GM18499 (cell line): ENCODE data around the gene TCN2.
"Not testable (repeated sequence)": the region's sequence is repeated elsewhere in the genome, so short reads cannot be mapped to it uniquely, and the experiment has no call there.

Source experiments
- ATAC-seq: cut with Tn5 transposase; IDR thresholded peaks from one replicate; pipeline ENCODE4 v1.9.1; 2021; ENCODE audit warnings: moderate number of reproducible peaks; ENCODE audit not compliant: insufficient read depth, unreplicated experiment

TCN2 gene

GRCh38 chr22:30606455-30607299 is at the start of gene TCN2:
TCN2 (plus strand) TSS chr22:30607174; CDS start chr22:30607332, 158 bp downstream.
- ATAC-seq = no peak

GRCh38 chr22:30557243-30557642 is 49.7 kb upstream of the TCN2 start:
- no peak for ATAC-seq

GRCh38 chr22:30559889-30560288 is 47.1 kb upstream of the TCN2 start:
- no peak for ATAC-seq

DNA sequence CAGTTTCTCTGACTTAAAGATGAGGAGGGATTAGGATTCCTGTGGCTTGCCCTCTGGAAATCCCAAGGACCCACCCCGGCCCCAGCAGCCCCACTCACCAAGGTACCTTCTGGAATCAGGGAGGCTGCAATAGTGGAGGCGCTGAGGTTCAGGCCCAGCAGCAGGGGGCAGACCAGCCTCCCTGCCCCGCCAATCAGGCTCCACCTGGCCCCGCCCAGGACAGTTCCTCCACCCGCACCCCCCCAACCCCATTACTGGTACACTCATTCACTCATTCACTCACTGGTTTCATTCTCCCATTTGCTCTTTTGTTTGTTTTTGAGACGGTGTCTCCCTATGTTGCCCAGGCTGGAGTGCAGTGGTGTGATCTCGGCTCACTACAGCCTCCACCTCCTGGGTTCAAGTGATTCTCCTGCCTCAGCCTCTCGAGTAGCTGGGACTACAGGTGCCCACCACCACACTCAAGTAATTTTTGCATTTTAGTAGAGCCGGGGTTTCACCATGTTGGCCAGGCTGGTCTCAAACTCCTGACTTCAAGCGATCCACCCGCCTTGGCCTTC is 46.3 kb upstream of the TCN2 start:
- not testable (repeated sequence) for ATAC-seq

DNA sequence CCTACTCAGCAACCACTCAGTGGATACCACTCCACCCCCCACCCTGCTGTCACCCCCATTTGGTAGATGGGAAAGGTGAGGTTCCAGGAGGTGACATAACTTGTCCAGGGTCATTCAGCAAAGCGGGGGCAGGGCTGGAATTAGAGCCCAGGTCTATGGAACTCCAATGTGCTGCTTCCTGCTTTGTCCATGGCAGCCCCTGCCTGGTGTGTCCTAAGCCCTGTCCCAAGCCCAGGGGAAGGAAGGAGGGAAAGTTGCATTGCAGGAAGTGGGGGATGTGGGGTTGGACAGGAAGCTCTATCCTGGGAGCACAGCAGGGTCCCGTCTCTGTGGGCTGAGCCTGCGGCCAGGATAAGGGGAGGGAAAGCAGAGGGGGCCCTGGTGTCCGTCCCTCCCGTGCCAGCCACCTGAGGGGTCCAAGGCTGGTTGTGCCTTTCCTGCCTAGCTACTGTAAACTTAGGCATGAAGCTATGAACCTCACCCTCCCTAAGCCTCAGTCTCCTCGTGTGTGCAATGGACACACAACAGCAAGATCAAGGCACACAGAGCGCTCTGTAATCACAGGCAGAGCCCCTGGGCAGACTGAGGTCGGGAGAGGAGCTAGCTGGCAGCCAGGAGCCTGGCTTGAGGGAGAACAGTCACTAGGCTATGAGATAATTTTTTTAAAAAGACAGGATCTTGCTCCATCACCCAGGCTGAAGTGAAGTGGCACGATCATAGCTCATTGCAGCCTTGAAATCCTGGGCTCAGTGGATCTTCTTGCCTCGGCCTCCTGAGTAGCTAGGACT is 45.4 kb upstream of the TCN2 start:
- no peak for ATAC-seq

DNA sequence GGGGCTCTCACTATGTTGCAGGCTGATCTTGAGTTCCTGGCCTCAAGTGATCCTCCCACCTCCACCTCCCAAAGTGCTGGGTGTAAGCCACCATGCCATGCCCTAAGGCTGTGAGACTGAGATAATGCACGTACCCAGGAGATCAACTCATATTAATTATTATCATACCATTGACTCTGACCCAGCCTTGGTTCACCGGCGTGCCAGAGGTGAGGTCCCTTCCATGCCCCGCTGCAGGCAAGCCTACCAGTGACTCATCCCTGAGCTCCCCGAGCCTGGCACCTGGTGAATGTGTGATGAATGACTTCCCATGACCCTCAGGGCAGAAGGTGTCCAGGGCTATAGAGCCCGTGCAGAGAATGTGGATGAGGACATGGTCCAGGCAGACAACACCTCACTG is 44.6 kb upstream of the TCN2 start:
- no peak for ATAC-seq

DNA sequence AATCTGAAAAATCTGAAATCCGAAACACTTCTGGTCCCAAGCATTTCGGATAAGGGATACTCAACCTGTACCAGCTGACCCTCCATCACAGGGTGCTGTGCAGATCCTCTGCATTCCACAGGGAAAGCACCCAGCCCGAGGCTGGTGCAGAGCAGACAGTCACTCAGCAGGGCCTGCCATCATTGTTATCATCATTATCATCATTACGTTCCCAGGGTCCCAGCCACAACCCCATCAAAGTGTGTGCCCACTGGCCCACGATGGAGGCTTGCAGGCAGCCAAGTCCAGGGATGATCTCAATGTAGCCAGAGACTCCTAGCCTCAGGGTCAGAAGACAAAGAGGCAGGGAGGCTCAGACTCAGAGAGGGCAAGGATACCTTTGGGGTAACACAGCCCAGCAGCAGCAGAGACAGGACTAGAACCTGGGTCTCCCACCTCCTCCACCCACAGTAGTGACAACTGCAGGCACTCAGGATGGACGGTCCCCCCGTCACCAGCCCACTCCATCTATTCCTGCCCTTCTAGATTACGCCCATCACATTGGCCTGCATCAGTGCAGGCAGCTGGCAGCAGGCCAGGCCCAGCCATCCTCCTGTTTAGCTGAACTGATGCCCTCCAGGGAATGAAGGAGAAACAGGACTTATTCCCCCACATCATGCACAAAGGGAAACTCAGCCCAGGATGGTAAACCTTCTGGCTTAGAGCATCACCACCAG is 42.8 kb upstream of the TCN2 start:
- ATAC-seq = no peak

DNA sequence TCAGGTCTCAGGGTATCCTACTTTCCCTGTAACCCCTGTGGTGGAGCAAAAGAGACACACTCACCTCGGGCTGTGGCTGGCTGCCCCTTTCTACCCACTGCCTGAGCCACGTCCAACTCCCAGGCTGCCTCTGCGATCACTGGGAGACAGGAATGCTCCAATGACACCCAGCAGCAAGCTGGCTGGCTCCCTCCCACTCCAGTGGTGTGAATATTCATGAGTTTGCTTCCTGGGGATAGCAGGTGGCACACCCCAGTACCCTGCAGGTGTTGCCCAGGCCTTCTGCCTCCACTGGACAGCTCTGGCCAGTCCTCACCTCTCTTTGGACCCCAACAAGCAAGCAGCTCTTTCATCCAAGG is 42.2 kb upstream of the TCN2 start:
- ATAC-seq = no peak

GRCh38 chr22:30565341-30565740 is 41.6 kb upstream of the TCN2 start:
- no peak for ATAC-seq

GRCh38 chr22:30566125-30566524 is 40.8 kb upstream of the TCN2 start:
- ATAC-seq = no peak

DNA sequence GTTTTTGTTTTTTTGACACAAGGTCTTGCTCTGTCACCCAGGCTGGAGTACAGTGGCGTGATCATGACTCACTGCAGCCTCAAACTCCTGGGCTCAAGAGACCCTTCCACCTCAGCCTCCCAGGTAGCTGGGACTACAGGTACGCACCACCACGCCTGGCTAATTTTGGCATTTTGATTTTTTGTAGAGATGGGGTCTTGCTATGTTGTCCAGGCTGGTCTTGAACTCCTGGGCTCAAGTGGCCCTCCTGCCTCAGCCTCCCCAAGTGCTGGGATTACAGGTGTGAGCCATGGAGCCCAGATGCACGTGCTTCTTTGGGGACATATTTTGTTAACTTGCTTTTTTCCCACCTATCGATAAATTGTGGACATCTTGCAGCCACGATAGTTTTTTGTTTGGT is 39.7 kb upstream of the TCN2 start:
- ATAC-seq = not testable (repeated sequence)

- no peak for ATAC-seq
These were observed 38.7 kb upstream of the TCN2 start for GRCh38 chr22:30568137-30568805.

DNA sequence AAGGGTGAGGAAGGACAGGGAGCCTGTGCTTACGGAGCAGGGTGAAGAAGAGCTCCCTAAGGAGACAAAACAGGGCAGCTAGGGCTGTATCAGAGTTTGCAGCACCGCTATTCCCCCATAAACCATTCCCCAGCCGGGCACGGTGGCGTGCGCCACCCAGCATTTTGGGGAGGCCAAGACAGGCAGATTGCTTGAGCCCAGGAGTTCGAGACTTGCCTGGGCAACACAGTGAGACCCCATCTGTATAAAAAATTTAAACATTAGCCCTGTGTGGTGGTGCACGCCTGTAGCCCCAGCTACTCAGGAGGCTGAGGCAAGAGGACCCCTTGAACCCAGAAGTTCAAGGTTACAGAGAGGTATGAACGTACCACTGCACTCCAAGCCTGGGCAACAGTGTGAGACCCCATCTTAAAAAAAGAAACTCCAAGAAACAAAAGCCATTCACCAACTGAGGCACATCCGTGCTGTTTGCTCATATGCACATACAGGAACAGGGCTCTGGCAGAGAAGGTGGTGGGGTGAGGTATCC is 37.2 kb upstream of the TCN2 start:
- no peak for ATAC-seq

- no peak for ATAC-seq
These were observed 34.8 kb upstream of the TCN2 start for GRCh38 chr22:30572210-30572609.

- ATAC-seq = no peak
These were observed 34.0 kb upstream of the TCN2 start for GRCh38 chr22:30572840-30573593.

DNA sequence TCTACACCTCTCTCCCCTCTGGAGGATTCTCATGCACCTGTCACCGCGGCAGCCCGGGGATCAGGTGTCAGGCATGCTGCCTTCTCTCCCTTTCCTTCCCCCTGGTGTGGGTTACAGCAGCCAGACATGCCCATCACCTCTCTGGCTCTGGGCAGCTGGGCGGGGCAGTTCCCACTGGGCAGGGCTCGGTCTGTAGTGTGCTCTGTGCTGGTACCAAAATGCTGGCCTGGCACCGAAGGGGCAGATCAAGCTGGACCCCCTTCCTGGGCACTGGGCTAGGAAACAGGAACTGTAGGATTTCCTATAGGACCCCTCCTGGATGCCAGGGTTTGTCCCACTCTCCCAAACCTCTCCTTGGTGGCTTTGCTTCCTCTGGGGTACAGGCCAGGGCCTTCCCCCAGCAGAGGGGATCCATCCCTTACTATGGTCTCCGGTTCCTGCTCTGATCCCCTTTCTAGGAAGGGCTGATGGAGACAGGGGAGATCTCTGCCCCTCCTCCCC is 33.3 kb upstream of the TCN2 start:
- no peak for ATAC-seq

DNA sequence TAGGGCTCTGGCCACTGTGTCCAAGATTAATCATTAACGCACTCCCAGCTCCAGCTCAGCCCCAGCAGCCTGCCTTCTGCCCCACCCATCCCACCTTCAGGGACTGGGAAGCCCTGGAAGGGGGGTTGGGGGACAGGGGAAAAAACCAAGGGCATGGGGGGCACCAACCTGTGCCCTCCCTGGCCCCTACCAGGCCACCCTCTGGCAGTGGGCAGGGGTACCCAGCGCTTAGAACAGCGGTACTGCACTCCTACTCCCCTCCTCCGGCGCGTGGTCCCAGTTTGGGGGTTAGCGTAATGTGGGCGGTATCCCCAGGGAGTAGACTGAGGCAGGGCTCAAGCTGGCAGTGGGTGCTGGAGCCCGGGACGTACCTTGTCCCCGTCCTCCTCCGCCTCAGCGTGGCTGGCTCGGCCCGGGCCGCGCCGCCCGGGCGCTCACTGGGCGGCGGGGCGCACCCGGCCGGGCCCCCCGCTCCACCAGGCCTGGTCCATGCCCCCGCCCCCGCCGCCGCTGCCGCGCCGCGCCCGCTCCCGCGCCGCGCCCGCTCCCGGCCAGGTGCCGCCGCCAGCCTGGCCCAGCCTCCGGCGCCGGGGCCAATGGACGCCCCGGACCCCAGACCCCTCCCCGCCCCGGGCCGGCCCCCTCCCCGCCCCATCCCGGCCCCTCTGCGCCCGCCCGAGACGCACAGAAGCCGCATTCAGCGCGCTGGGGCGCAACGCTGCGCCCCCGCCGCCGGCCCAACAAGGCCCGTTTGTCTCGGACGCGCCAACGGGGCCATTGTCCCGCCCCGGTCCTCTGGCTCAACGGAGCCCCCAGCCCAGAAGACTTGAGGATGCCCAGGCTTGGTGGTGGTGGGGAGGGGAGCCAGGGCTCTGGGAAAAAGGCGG is 32.6 kb upstream of the TCN2 start, which contains the start of gene GAL3ST1:
Gene GAL3ST1, minus strand, starts transcription at position 571 of the 887 bp plus-strand sequence. CDS start 17,273 bp downstream, outside the sequence.
- no peak for ATAC-seq
